Neural progenitor cell (in vitro differentiated cells): ENCODE results near the gene PRSS33. TPM values are rescaled to one million over a fixed set of nuclear protein-coding genes. Genes with fewer than 3 reads are reported as not detected.

Source experiments
- DNase-seq: peaks from one replicate; pipeline ENCODE4 v3.0.0-alpha.2; 2016; ENCODE audit warnings: low spot score
- H2AFZ ChIP-seq: fragments of 200-600 bp; sonication (generic); replicated peaks from 2 replicates; pipeline ENCODE4 v1.6.1; 2016; ENCODE audit warnings: antibody characterized with exemption
- H3F3A ChIP-seq: fragments of 200-600 bp; sonication (generic); 2 replicates; pipeline ENCODE4 v1.6.1; 2016; ENCODE audit warnings: antibody characterized with exemption, low read depth
- H3K27ac ChIP-seq: fragments of 200-600 bp; sonication (generic); 2 replicates; pipeline ENCODE4 v1.5.1; 2016; ENCODE audit warnings: mild to moderate bottlenecking
- H3K27me3 ChIP-seq: fragments of 200-600 bp; sonication (generic); 2 replicates; pipeline ENCODE4 v1.6.1; 2016; ENCODE audit warnings: mild to moderate bottlenecking, moderate library complexity
- H3K36me3 ChIP-seq: fragments of 200-600 bp; sonication (generic); 2 replicates; pipeline ENCODE4 v1.5.1; 2016
- H3K4me1 ChIP-seq: fragments of 200-600 bp; sonication (generic); 2 replicates; pipeline ENCODE4 v1.6.1; 2016; ENCODE audit warnings: mixed run types
- H3K4me2 ChIP-seq: fragments of 200-600 bp; sonication (generic); 2 replicates; pipeline ENCODE4 v1.6.1; 2016
- H3K4me3 ChIP-seq: fragments of 200-600 bp; sonication (generic); 2 replicates; pipeline ENCODE4 v1.5.1; 2016
- H3K79me2 ChIP-seq: fragments of 200-600 bp; sonication (generic); 2 replicates; pipeline ENCODE4 v1.6.1; 2016; ENCODE audit warnings: low read depth
- H3K9ac ChIP-seq: fragments of 200-600 bp; sonication (generic); 2 replicates; pipeline ENCODE4 v1.6.1; 2016
- H3K9me3 ChIP-seq: fragments of 200-600 bp; sonication (generic); 2 replicates; pipeline ENCODE4 v1.5.1; 2016; ENCODE audit warnings: low read depth
- H4K20me1 ChIP-seq: fragments of 200-600 bp; sonication (generic); 2 replicates; pipeline ENCODE4 v1.6.1; 2016; ENCODE audit warnings: low read depth
- H3K27ac Mint-ChIP-seq: 3 replicates; pipeline ENCODE4 v1.8.0; 2021; ENCODE audit warnings: mixed read lengths
- H3K27me3 Mint-ChIP-seq: 2 replicates; pipeline ENCODE4 v1.8.0; 2022; ENCODE audit warnings: low read depth, mild to moderate bottlenecking, inconsistent platforms, moderate library complexity, mixed read lengths; ENCODE audit not compliant: insufficient read depth
- H3K36me3 Mint-ChIP-seq: 3 replicates; pipeline ENCODE4 v1.8.0; 2021; ENCODE audit warnings: mixed read lengths
- H3K4me1 Mint-ChIP-seq: 3 replicates; pipeline ENCODE4 v1.8.0; 2021; ENCODE audit warnings: mixed read lengths
- H3K4me3 Mint-ChIP-seq: 3 replicates; pipeline ENCODE4 v1.8.0; 2021; ENCODE audit warnings: mild to moderate bottlenecking, moderate library complexity, mixed read lengths
- H3K9me3 Mint-ChIP-seq: 3 replicates; pipeline ENCODE4 v1.8.0; 2020; ENCODE audit warnings: mixed read lengths
- CTCF ChIP-seq: fragments of 200-600 bp; sonication (generic); IDR thresholded peaks from 2 replicates; pipeline ENCODE4 v1.5.1; 2017; ENCODE audit warnings: antibody characterized with exemption, mild to moderate bottlenecking
- EZH2 ChIP-seq: fragments of 200-600 bp; sonication (generic); IDR thresholded peaks from 2 replicates; pipeline ENCODE4 v1.6.1; 2017; ENCODE audit warnings: antibody characterized with exemption, mild to moderate bottlenecking, moderate library complexity
- EZH2phosphoT487 ChIP-seq: fragments of 200-600 bp; sonication (generic); IDR thresholded peaks from 2 replicates; pipeline ENCODE4 v1.6.1; 2017; ENCODE audit warnings: antibody characterized with exemption
- small RNA-seq: library from RNA; depleted of rRNA; stranded (forward); fragments of <200 nt; gene quantifications from one replicate; pipeline ENCODE3, GENCODE V24; 2015
- total RNA-seq: library from RNA; depleted of rRNA; stranded (reverse); fragments of >200 nt; gene quantifications from 2 replicates; pipeline ENCODE4 v1.2.3, GENCODE V29; 2015; ENCODE audit warnings: low replicate concordance

Gene PRSS33
- total RNA-seq, 1 donor from 2014 or later, result 0.73 TPM

DNA sequence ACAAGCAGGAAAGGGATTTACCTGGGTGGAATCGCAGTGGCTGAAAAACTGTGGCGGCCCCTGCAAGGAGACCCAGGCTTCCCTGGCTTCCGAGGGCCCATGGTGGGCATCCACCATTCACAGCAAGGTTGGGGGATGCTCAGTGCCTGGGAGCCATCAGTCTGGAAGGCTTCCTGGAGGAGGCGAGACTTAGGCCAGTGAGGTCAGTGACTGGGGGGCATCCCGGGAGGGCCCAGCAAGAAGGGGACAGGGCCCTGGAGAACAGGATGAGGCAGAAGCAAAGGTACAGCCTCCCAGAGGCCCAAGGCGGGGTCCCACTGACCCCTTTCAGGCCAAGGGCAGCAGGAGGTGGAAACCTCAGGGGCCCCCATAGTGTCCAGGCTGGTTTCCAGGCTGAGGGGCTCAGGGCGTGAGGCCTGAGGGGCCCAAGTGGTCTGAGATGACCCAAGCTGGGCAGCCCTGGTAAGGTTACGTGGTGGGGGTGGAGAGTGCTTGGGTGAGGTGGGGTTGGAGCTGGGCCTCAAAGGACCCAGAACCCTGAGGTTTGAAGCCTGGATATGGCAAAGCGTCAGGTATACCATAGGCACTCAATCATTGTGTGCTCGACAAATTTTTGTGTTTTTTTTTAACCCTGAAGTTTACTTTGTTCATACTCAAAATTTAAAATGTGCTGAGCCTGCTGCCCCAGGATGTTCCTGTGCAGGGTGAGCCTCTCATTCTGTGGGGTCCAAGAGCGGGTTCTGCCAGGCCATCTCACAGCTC is 50.7 kb downstream of the PRSS33 start:
- Histone ChIP-seq H3K36me3 (no peaks in the 10 kb centered on the region), H3K79me2 (no peaks in the 10 kb centered on the region), H3K27me3 (no peaks in the 10 kb centered on the region), H3K4me2 (no peak overlapping the region), H3K4me1 (peaks cover 3% of the 10 kb centered on the region), H3K9ac (no peak overlapping the region), H2AFZ (no peak overlapping the region), H3F3A (no peaks in the 10 kb centered on the region), H4K20me1 (no peaks in the 10 kb centered on the region), H3K9me3 (no peaks in the 10 kb centered on the region), H3K4me3 (no peak overlapping the region), H3K27ac (no peak overlapping the region)
- Mint-ChIP-seq H3K4me3 (no peak overlapping the region), H3K9me3 (no peaks in the 10 kb centered on the region), H3K36me3 (no peaks in the 10 kb centered on the region), H3K4me1 (peaks cover 3% of the 10 kb centered on the region), H3K27ac (peak overlapping the region; percentile 42), H3K27me3 (no peaks in the 10 kb centered on the region)
- TF ChIP-seq EZH2phosphoT487, result no peak
- no peak for TF ChIP-seq CTCF
- TF ChIP-seq EZH2, result no peak
- no peak for DNase-seq

DNA sequence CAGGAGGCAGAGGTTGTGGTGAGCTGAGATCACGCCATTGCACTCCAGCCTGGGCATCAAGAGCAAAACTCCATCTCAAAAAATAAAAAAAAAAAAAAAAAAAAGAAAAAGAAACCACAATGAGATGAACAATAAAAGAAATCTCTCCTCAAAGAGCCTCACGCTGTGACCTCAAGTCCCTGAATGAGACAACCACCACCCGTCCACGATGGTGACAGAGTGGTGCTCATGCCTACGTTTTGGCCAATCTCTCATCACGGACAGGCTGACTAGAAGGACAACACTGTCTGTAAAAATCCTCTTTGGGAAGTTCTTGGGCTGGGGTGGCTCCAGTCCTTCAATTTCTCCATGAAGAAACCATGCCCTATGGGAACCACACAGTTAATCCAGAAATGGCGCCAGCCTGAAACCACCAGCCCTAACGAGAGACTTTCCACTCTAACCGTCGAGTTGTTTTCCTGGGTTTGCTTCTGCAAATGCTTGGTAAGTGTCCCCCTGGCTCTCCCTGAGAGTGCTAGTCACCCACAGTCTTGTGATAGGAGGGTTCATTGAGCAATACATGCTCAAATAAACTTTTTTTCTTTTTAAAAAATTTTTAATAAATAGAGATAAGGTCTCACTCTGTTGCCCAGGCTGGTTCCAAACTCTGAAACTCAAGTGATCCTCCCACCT is 52.4 kb downstream of the PRSS33 start:
- TF ChIP-seq CTCF, result no peak
- no peak for TF ChIP-seq EZH2
- TF ChIP-seq EZH2phosphoT487, result no peak
- H2AFZ ChIP-seq, result no peak overlapping the region
- peaks cover 3% of the 10 kb centered on the region for H3K4me1 ChIP-seq
- Mint-ChIP-seq H3K4me3 (no peak overlapping the region), H3K27me3 (peaks cover 2% of the 10 kb centered on the region), H3K27ac (no peak overlapping the region), H3K9me3 (no peaks in the 10 kb centered on the region), H3K36me3 (no peaks in the 10 kb centered on the region), H3K4me1 (peaks cover 3% of the 10 kb centered on the region)
- H3K79me2 ChIP-seq, result no peaks in the 10 kb centered on the region
- no peak overlapping the region for H3K4me3 ChIP-seq
- no peaks in the 10 kb centered on the region for H3F3A ChIP-seq
- H3K36me3 ChIP-seq, result no peaks in the 10 kb centered on the region
- H3K4me2 ChIP-seq, result no peak overlapping the region
- no peak overlapping the region for H3K9ac ChIP-seq
- no peak overlapping the region for H3K27ac ChIP-seq
- no peaks in the 10 kb centered on the region for H3K27me3 ChIP-seq
- DNase-seq, result no peak
- H3K9me3 ChIP-seq, result no peaks in the 10 kb centered on the region
- H4K20me1 ChIP-seq, result no peaks in the 10 kb centered on the region

Small RNA genes within 50 kb of the gene (small RNA-seq; reads per million reads assigned to genes)
- not detected for gene SNORA3C

Other genes with a start within 250 kb of the PRSS33 start
- 13.6 and 13.9 TPM in 2 replicates for gene PDPK1, start 249.5 kb downstream of the PRSS33 start, total RNA-seq
- 21.6 and 34.5 TPM in 2 replicates for gene KCTD5, start 105.0 kb downstream of the PRSS33 start, total RNA-seq
- 1.8 and 5.1 TPM in 2 replicates for gene PRSS27, start 67.3 kb downstream of the PRSS33 start, total RNA-seq
- 82.3 and 119 TPM in 2 replicates for gene SRRM2, start 34.9 kb downstream of the PRSS33 start, total RNA-seq
- 210 and 402 TPM in 2 replicates for gene ELOB, start 10.3 kb downstream of the PRSS33 start, total RNA-seq
- gene PRSS41, start 10.9 kb upstream of the PRSS33 start, total RNA-seq, result not detected in 2 replicates
- gene PRSS21, start 29.7 kb upstream of the PRSS33 start, total RNA-seq, result not detected in 2 replicates
- not detected in 2 replicates for gene ZG16B, start 42.7 kb upstream of the PRSS33 start, total RNA-seq
- not detected in 2 replicates for gene PRSS22, start 70.6 kb upstream of the PRSS33 start, total RNA-seq
- gene FLYWCH2, start 95.7 kb upstream of the PRSS33 start, total RNA-seq, result 15.8 and 46.5 TPM in 2 replicates
- gene FLYWCH1, start 124.4 kb upstream of the PRSS33 start, total RNA-seq, result 5.1 and 16.1 TPM in 2 replicates
- gene KREMEN2, start 176.7 kb upstream of the PRSS33 start, total RNA-seq, result 0.51 and 5.6 TPM in 2 replicates
- 3.3 and 15.4 TPM in 2 replicates for gene PAQR4, start 181.8 kb upstream of the PRSS33 start, total RNA-seq
- gene PKMYT1, start 192.9 kb upstream of the PRSS33 start, total RNA-seq, result 4.6 and 38.5 TPM in 2 replicates
- gene CLDN9, start 225.4 kb upstream of the PRSS33 start, total RNA-seq, result not detected in 2 replicates
- gene CLDN6, start 230.6 kb upstream of the PRSS33 start, total RNA-seq, result 31.6 and 60.0 TPM in 2 replicates
- gene TNFRSF12A, start 232.8 kb upstream of the PRSS33 start, total RNA-seq, result 6.7 and 14.3 TPM in 2 replicates
- gene HCFC1R1, start 236.4 kb upstream of the PRSS33 start, total RNA-seq, result 1.6 and 15.7 TPM in 2 replicates
- gene THOC6, start 236.5 kb upstream of the PRSS33 start, total RNA-seq, result 16.6 and 28.6 TPM in 2 replicates
- 0.12 TPM in 1 of 2 replicates, not detected in the other for gene BICDL2, start 249.4 kb upstream of the PRSS33 start, total RNA-seq